ENCODE data around the gene BBS9. TPM values are rescaled to one million over a fixed set of nuclear protein-coding genes. Genes with fewer than 3 reads are reported as not detected.

Gene BBS9
- total and polyA plus RNA-seq, 2 donors (not counting 3 experiments of a cell fraction or from before 2014, with no cell fraction given): 5.7 to 17.4 TPM

DNA sequence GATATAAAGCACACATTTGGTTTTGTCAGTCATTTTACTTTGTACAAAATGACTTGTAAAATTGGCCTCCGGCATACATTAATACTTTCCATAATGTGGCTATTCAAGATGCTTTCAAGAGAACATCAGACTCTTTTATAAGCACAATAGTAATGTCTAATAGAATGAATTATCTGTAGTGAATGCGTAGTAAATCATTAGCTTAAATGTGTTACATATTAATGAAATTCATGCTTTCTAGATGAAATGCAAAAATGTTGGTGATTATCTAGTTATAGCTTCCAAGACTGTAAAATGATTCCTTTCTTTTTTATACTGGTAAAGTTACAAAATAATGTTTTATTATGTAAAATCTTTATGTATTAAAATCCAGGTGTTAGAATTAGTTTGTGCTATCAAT lies 144.0 kb downstream of the BBS9 start:
- H3K4me3 ChIP-seq (replicated peaks in 1 of 3; ENCODE audit: insufficient read depth in 1 of 3, low read depth in 1 of 3, low read length in 3 of 3): no peak overlapping the region
- dilution Hi-C loops (cut with MboI; ENCODE audit: extremely low pct_ligation_motif_present, low sequenced_read_pairs): no loop called here

More for the DNA sequence above, 144.0 kb downstream of the BBS9 start:
- no peaks in the 10 kb centered on the region for H3K4me1 ChIP-seq (ENCODE audit: control insufficient read depth, extremely low read depth, insufficient read depth, low read length)
- no peaks in the 10 kb centered on the region for H3K27me3 ChIP-seq (ENCODE audit: control insufficient read depth in 2 of 2, insufficient read depth in 2 of 2, low read length in 2 of 2)
- H3K9ac ChIP-seq (replicated peaks; ENCODE audit: extremely low read depth, insufficient read depth, low read length): no peak overlapping the region
- no peak overlapping the region for H3K4me2 ChIP-seq (ENCODE audit: insufficient read depth, low read length)
- no peaks in the 10 kb centered on the region for H3K36me3 ChIP-seq (ENCODE audit: control insufficient read depth in 2 of 2, extremely low read depth in 1 of 2, insufficient read depth in 2 of 2, low read length in 2 of 2)
- DNase-seq (ENCODE audit: low read depth, low spot score): no peak
- BruUV-seq (replicated peaks): no TSS peak
- H3K27ac ChIP-seq (ENCODE audit: insufficient read depth, low read depth, low read length): no peak overlapping the region
- FAIRE-seq: no peak
- H3K9me1 ChIP-seq (replicated peaks; ENCODE audit: control insufficient read depth, extremely low read depth, insufficient read depth, low read length): no peaks in the 10 kb centered on the region
- H4K20me1 ChIP-seq (replicated peaks; ENCODE audit: control insufficient read depth, extremely low read depth, insufficient read depth, low read length): no peaks in the 10 kb centered on the region
- no peaks in the 10 kb centered on the region for H3K9me3 ChIP-seq (replicated peaks; ENCODE audit: control insufficient read depth, insufficient read depth, low read length)
- ChIA-PET CTCF (interaction anchor here (1.0 kb wide), 1 partner anchor 9 kb away, joined by 3 read pairs; no protein-coding TSS in a partner anchor), POLR2A (no interaction called here)
- intact Hi-C loops (cut with micrococcal nuclease): no loop called here
- no peaks in the 10 kb centered on the region for H3K79me2 ChIP-seq (ENCODE audit: control insufficient read depth, insufficient read depth, low read length)
- H2AFZ ChIP-seq (ENCODE audit: low read depth, low read length): no peak overlapping the region
- TF ChIP-seq, protein P1, sequence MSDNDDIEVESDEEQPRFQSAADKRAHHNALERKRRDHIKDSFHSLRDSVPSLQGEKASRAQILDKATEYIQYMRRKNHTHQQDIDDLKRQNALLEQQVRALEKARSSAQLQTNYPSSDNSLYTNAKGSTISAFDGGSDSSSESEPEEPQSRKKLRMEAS (IDR thresholded peaks at IDR 0.05; ENCODE audit: insufficient read depth, insufficient read length): no peak
- TF ChIP-seq MYC (IDR thresholded peaks at IDR 0.05; ENCODE audit: low read depth, low read length) (no peak), GATA2 (IDR thresholded peaks at IDR 0.05; ENCODE audit: insufficient read depth, insufficient read length, low read depth, low read length) (no peak), POLR2AphosphoS5 (IDR thresholded peaks at IDR 0.05; ENCODE audit: insufficient read depth, low read depth, low read length) (no peak), JUN (IDR thresholded peaks at IDR 0.05; ENCODE audit: borderline replicate concordance, insufficient read depth, insufficient read length, low read depth) (no peak), POLR2A (IDR thresholded peaks at IDR 0.05; ENCODE audit: low read depth, low read length) (no peak), EZH2 (IDR thresholded peaks at IDR 0.05; ENCODE audit: borderline replicate concordance, low read depth, low read length, severe bottlenecking) (no peak), FOS (IDR thresholded peaks at IDR 0.05; ENCODE audit: borderline replicate concordance, insufficient read depth, low read length) (no peak)
- TF ChIP-seq, protein P2, sequence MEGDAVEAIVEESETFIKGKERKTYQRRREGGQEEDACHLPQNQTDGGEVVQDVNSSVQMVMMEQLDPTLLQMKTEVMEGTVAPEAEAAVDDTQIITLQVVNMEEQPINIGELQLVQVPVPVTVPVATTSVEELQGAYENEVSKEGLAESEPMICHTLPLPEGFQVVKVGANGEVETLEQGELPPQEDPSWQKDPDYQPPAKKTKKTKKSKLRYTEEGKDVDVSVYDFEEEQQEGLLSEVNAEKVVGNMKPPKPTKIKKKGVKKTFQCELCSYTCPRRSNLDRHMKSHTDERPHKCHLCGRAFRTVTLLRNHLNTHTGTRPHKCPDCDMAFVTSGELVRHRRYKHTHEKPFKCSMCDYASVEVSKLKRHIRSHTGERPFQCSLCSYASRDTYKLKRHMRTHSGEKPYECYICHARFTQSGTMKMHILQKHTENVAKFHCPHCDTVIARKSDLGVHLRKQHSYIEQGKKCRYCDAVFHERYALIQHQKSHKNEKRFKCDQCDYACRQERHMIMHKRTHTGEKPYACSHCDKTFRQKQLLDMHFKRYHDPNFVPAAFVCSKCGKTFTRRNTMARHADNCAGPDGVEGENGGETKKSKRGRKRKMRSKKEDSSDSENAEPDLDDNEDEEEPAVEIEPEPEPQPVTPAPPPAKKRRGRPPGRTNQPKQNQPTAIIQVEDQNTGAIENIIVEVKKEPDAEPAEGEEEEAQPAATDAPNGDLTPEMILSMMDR (IDR thresholded peaks at IDR 0.05; ENCODE audit: extremely low read depth in 1 of 2, insufficient read depth in 1 of 2, low read depth in 1 of 2, low read length in 2 of 2): no peak

Data from endothelial cell of umbilical vein (primary cell).